OCI-LY3 (cell line): ENCODE measurements around the gene FRYL.

Experiments used
- EZH2phosphoT487 ChIP-seq: fragments of 200-600 bp; shearing (Covaris generic); IDR thresholded peaks from 2 replicates; pipeline ENCODE4 v1.6.1; 2018; ENCODE audit warnings: antibody characterized with exemption, mixed run types, low read depth
- TF ChIP-seq, protein P1 (sequence below): fragments of 200-600, 300-600 bp; sonication (generic); IDR thresholded peaks from 2 replicates; pipeline ENCODE4 v1.5.1; 2014; ENCODE audit warnings: antibody characterized with exemption, low read length, low read depth

DNA sequence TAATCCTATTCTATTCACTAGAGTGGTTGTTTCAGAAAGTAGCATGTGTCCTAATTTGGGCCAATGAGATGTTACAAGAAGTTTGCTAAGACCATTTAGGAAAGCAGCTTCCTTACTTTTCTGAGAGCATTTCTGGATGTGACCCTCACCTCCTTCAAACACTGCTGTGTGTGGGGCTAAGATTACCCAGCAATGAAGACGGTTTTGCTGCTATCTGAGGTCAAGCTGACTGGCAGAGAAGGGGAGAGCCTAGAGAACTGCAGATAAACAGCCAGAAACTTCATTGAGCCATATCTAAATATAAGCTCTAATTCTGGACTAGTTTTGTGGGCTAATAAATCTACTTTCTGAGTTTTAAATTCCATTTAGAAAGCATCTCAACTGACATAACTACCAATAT, 253.7 kb downstream of the FRYL start:
- TF ChIP-seq, protein P1, sequence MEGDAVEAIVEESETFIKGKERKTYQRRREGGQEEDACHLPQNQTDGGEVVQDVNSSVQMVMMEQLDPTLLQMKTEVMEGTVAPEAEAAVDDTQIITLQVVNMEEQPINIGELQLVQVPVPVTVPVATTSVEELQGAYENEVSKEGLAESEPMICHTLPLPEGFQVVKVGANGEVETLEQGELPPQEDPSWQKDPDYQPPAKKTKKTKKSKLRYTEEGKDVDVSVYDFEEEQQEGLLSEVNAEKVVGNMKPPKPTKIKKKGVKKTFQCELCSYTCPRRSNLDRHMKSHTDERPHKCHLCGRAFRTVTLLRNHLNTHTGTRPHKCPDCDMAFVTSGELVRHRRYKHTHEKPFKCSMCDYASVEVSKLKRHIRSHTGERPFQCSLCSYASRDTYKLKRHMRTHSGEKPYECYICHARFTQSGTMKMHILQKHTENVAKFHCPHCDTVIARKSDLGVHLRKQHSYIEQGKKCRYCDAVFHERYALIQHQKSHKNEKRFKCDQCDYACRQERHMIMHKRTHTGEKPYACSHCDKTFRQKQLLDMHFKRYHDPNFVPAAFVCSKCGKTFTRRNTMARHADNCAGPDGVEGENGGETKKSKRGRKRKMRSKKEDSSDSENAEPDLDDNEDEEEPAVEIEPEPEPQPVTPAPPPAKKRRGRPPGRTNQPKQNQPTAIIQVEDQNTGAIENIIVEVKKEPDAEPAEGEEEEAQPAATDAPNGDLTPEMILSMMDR, result no peak
- no peak for TF ChIP-seq EZH2phosphoT487
